Activated T-helper 1 cell treated with anti-CD3 and anti-CD28 coated beads, Interleukin-12 subunit alpha, Interleukin-12 subunit beta, Interleukin-2, Interleukin-4 antibody, amounts not matched to agents 30 ng/mL and 10 ng/mL and 1 ng/mL, durations not matched to agents 14 hours and 24 hours and 36 hours (primary cell): ENCODE data around the gene COL12A1. TPM values are rescaled to one million over a fixed set of nuclear protein-coding genes. Genes with fewer than 3 reads are reported as not detected.

Experiments
- DNase-seq: peaks from one replicate; pipeline ENCODE4 v3.0.0; 2021; ENCODE audit warnings: low spot score
- H3K27ac Mint-ChIP-seq: one replicate; pipeline ENCODE4 v1.8.0; 2021; ENCODE audit warnings: mild to moderate bottlenecking, mixed read lengths
- H3K27me3 Mint-ChIP-seq: one replicate; pipeline ENCODE4 v1.8.0; 2022; ENCODE audit warnings: mild to moderate bottlenecking, moderate library complexity, mixed read lengths; ENCODE audit not compliant: insufficient read depth
- H3K36me3 Mint-ChIP-seq: one replicate; pipeline ENCODE4 v1.8.0; 2021; ENCODE audit warnings: low read depth, mixed read lengths
- H3K4me1 Mint-ChIP-seq: one replicate; pipeline ENCODE4 v1.8.0; 2021; ENCODE audit warnings: low read depth, mixed read lengths
- H3K4me3 Mint-ChIP-seq: one replicate; pipeline ENCODE4 v1.8.0; 2021; ENCODE audit warnings: mild to moderate bottlenecking, moderate library complexity, mixed read lengths
- H3K9me3 Mint-ChIP-seq: one replicate; pipeline ENCODE4 v1.8.0; 2021; ENCODE audit warnings: mixed read lengths
- intact Hi-C: fragments of 100-400 bp; cut with micrococcal nuclease; formaldehyde crosslinking; loops from one replicate; pipeline ENCODE4 v1.15.1; 2024
- total RNA-seq: library from RNA; stranded (reverse); gene quantifications from 2 replicates; pipeline ENCODE4 v1.2.3, GENCODE V29; 2022

The COL12A1 gene
- total RNA-seq, 1 donor from 2014 or later = 0.03 TPM

DNA sequence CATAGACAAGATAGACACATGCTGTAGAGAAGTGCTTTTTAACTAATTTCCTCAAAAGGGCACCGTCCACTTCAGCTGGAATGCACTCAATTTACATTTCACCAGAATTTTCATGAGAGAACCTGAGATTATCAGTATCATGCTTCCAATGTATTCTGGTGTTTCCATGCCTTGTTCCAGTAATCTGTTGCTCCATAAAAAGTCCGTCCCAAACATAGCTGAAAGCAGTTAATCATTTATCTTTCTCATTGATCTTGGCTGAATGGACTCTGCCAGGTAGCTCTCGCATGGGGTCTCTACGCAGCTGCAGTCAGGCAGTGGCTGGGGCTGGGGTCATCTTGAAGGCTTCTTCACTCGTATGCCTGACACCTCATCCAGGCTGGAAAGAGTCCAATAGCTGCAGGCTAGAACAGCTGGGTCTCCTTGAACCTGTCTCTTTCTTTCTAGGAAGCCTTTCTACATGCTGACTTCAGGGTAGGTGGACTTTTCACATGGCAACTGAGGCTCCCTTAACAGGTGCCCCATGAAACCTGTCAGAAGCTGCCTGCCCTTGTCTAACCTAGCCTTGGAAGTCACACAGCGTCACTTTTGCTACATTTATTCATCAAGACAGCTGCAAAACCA is 18.6 kb upstream of the COL12A1 start:
- H3K4me3 Mint-ChIP-seq = no peak overlapping the region
- DNase-seq = no peak
- H3K4me1 Mint-ChIP-seq = no peaks in the 10 kb centered on the region
- H3K9me3 Mint-ChIP-seq = no peaks in the 10 kb centered on the region
- peaks cover 11% of the 10 kb centered on the region for H3K27me3 Mint-ChIP-seq
- no peaks in the 10 kb centered on the region for H3K36me3 Mint-ChIP-seq
- intact Hi-C loops = no loop called here
- no peak overlapping the region for H3K27ac Mint-ChIP-seq

DNA sequence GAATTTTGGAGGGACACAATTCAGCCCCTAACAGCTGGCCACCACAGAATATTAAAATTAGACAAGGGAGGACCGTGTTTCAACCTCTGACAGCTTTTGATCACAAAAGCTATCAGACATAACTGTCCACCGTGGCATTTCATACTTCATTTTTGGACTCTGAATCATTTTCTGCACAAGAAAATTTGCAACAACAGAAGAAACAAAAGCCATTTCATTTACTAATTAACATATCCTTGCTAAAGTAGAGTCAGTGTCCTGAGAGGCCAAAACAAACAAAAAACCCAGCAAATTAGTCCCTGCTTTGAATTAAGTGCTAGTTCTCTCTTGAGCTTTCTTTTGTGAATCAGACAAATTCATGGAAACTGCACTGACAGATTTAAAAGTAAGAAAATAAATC is 17.6 kb upstream of the COL12A1 start:
- H3K36me3 Mint-ChIP-seq = no peaks in the 10 kb centered on the region
- no peak overlapping the region for H3K4me3 Mint-ChIP-seq
- no peak for DNase-seq
- no peak overlapping the region for H3K27ac Mint-ChIP-seq
- intact Hi-C loops = no loop called here
- peaks cover 10% of the 10 kb centered on the region for H3K27me3 Mint-ChIP-seq
- no peaks in the 10 kb centered on the region for H3K9me3 Mint-ChIP-seq
- no peaks in the 10 kb centered on the region for H3K4me1 Mint-ChIP-seq

DNA sequence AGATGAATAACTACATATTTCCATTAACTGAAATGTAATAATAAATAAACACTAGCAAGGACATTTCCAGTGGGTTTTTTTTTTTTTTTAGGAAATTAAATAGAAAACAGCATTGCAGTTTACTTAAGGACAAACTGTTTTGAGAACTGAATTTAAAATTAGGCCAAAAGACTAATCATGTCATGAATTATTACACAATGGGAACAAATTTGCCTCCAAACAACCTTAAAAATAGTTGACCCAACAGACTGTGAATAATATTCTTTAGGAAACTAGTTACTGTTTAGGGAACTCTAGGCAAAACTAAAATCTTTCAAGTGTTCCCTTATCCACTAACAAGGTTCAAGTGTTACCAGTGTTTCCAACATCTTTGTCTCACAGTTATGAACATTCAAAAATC is 16.4 kb upstream of the COL12A1 start:
- peaks cover 10% of the 10 kb centered on the region for H3K27me3 Mint-ChIP-seq
- H3K4me3 Mint-ChIP-seq = no peak overlapping the region
- H3K4me1 Mint-ChIP-seq = peaks cover 11% of the 10 kb centered on the region
- no peak for DNase-seq
- intact Hi-C loops = no loop called here
- no peaks in the 10 kb centered on the region for H3K9me3 Mint-ChIP-seq
- no peak overlapping the region for H3K27ac Mint-ChIP-seq
- no peaks in the 10 kb centered on the region for H3K36me3 Mint-ChIP-seq

DNA sequence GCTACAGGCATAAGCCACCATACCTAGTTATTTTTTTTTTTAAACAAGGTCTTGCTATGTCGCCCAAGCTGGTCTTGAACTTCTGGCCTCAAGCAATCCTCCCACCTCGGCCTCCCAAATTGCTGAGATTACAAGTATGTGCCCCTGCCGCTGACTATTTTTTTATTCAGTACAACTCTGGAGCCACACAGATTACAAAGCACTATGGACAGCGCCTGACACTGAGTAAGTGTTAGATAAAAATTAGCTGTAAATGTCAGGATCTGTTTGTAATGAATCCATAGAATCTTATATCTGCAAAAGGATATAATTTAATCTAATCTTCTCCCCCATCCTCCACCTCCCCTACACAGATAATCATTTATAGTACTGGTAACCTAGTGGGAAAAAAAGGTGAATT is 15.3 kb upstream of the COL12A1 start:
- intact Hi-C loops = no loop called here
- no peak overlapping the region for H3K27ac Mint-ChIP-seq
- peaks cover 14% of the 10 kb centered on the region for H3K4me1 Mint-ChIP-seq
- DNase-seq = no peak
- peaks cover 10% of the 10 kb centered on the region for H3K27me3 Mint-ChIP-seq
- no peaks in the 10 kb centered on the region for H3K36me3 Mint-ChIP-seq
- no peaks in the 10 kb centered on the region for H3K9me3 Mint-ChIP-seq
- no peak overlapping the region for H3K4me3 Mint-ChIP-seq

DNA sequence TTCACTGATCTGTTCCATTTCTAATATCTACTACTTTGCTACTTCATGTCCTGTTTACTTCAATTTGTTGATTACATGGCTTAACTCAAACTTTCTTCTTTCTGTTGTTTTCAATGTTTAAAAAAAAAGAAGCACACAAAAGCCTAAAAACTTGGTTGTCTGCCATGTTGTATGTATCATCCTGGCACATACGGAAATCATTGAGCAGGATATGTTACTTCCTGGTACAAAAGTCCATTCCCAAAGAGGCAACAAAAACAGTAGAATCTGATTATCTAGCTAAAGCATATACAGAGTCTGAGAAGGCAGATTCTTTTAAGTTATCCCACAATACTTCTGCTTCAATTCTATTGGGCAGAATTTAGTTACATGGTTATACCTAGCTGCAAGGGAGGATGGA is 14.5 kb upstream of the COL12A1 start:
- peaks cover 12% of the 10 kb centered on the region for H3K27me3 Mint-ChIP-seq
- H3K9me3 Mint-ChIP-seq = no peaks in the 10 kb centered on the region
- H3K4me1 Mint-ChIP-seq = peaks cover 14% of the 10 kb centered on the region
- H3K36me3 Mint-ChIP-seq = no peaks in the 10 kb centered on the region
- H3K27ac Mint-ChIP-seq = no peak overlapping the region
- H3K4me3 Mint-ChIP-seq = no peak overlapping the region
- DNase-seq = no peak
- intact Hi-C loops = no loop called here

DNA sequence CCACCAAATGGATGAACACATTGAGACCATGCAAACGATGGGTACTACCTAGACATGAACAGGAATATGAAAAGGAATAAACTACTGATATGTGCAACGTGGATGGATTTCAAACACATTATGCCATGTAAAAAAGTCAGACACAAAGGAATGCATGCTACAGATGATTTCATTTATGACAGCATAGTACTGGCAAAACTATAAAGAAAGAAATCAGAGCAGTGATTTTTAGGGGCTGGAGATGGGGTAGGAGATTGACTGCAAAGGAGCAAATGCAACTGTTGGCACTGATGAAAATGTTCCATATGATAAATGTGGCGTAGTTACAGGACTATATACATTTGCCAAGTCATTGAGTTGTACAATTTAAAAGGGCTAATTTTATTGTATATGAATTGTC is 13.4 kb upstream of the COL12A1 start:
- H3K27ac Mint-ChIP-seq = no peak overlapping the region
- H3K4me1 Mint-ChIP-seq = peaks cover 18% of the 10 kb centered on the region
- H3K36me3 Mint-ChIP-seq = no peaks in the 10 kb centered on the region
- intact Hi-C loops = no loop called here
- DNase-seq = no peak
- peaks cover 7% of the 10 kb centered on the region for H3K27me3 Mint-ChIP-seq
- H3K9me3 Mint-ChIP-seq = no peaks in the 10 kb centered on the region
- no peak overlapping the region for H3K4me3 Mint-ChIP-seq

DNA sequence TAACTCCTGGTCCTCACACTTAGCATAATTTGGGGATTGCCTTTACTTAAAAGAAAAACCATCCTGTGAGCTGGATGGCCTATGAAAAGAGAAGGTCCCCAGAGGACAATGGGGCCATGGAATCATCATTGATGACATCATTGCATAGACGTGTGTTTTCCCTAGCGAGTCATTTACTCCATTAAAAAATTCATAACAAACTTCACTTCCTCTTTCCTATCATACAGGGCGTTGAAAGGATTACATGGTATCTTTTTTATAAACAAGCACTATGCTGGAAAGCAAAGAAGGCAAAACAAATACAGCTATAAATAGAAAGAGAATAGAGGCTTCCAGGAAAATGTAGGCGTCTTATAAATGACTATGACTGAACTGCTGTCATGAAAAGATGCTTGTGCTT is 11.3 kb upstream of the COL12A1 start:
- Mint-ChIP-seq H3K9me3 (no peaks in the 10 kb centered on the region), H3K4me1 (peaks cover 18% of the 10 kb centered on the region), H3K27ac (peak overlapping the region; percentile 32), H3K4me3 (peak overlapping the region; percentile 31), H3K36me3 (no peaks in the 10 kb centered on the region), H3K27me3 (peaks cover 10% of the 10 kb centered on the region)
- intact Hi-C loops = loop anchor here (1.0 kb wide), 2 partner anchors 26 to 67 kb away; partner anchors contain the start of genes COX7A2 and TMEM30A
- DNase-seq = no peak

DNA sequence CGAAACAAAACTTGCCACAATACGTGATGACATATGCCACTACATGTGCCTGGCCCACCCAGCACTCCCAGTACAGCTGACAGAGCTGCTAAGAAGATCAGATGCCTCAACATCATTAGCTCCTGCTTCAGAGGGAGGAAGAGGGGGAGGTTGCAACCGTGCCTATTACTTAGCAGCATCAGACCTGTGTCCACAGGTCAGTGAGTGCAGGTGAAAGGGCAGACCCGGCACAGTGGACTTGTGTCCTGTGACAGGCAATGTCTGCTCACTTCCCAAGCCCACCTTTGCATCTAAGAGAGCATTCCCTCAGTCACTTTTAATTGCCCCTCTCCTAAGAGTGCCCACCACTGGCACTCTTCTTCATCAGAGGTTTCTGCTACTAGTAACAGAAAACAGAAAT is 9.4 kb upstream of the COL12A1 start:
- Mint-ChIP-seq H3K36me3 (no peaks in the 10 kb centered on the region), H3K9me3 (no peaks in the 10 kb centered on the region), H3K27me3 (peaks cover 15% of the 10 kb centered on the region), H3K4me1 (peaks cover 23% of the 10 kb centered on the region), H3K27ac (no peak overlapping the region), H3K4me3 (no peak overlapping the region)
- intact Hi-C loops = no loop called here
- DNase-seq = no peak

DNA sequence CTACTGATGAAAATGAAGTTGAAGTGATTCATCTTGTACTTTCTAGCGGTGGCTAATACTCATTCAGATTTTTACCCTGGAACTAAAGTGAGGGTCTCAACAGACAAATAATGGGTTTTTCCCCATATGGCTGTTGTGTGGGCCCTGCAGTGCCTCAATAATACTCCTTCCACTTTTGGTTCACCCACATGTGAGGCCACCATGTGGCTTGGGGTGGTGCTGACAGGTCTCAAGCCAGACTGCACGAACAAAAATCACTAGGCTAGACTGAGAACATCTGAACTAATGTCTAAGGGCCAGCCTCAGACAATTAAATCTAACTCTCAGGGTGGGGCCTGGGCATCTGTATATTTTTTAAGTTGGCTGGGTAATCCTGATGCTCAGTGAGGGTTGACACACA is 7.9 kb upstream of the COL12A1 start:
- H3K27me3 Mint-ChIP-seq = peaks cover 20% of the 10 kb centered on the region

DNA sequence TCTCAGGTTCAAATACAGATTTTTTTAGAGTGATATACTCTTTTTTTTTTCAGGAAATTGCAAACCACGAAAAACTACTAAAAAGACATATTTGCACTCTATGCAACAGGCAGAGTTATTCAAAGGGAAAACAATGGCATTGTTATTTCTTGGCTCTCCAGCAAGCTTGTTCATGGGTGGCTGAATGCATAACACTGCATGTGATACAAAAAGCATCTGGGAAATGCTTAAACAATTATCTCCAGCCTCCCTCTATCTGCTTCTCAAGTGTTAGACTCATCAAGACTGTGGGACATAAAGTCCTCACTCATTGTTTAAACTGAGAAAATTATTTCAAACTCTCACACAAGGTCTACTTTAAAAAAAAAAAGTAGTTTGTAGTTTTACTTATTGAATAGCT is 7.3 kb upstream of the COL12A1 start:
- intact Hi-C loops = loop anchor here (5.0 kb wide), 1 partner anchor 1536 kb away; no protein-coding TSS in a partner anchor
- no peaks in the 10 kb centered on the region for H3K9me3 Mint-ChIP-seq
- no peak overlapping the region for H3K4me3 Mint-ChIP-seq
- H3K27me3 Mint-ChIP-seq = peaks cover 26% of the 10 kb centered on the region
- peaks cover 32% of the 10 kb centered on the region for H3K4me1 Mint-ChIP-seq
- no peak overlapping the region for H3K27ac Mint-ChIP-seq
- no peak for DNase-seq
- H3K36me3 Mint-ChIP-seq = no peaks in the 10 kb centered on the region

More for the DNA sequence above, 7.9 kb upstream of the COL12A1 start:
- H3K27ac Mint-ChIP-seq = no peak overlapping the region
- intact Hi-C loops = loop anchor here (5.0 kb wide), 1 partner anchor 1536 kb away; no protein-coding TSS in a partner anchor
- no peak for DNase-seq
- H3K4me3 Mint-ChIP-seq = no peak overlapping the region
- peaks cover 28% of the 10 kb centered on the region for H3K4me1 Mint-ChIP-seq
- no peaks in the 10 kb centered on the region for H3K36me3 Mint-ChIP-seq
- H3K9me3 Mint-ChIP-seq = no peaks in the 10 kb centered on the region

DNA sequence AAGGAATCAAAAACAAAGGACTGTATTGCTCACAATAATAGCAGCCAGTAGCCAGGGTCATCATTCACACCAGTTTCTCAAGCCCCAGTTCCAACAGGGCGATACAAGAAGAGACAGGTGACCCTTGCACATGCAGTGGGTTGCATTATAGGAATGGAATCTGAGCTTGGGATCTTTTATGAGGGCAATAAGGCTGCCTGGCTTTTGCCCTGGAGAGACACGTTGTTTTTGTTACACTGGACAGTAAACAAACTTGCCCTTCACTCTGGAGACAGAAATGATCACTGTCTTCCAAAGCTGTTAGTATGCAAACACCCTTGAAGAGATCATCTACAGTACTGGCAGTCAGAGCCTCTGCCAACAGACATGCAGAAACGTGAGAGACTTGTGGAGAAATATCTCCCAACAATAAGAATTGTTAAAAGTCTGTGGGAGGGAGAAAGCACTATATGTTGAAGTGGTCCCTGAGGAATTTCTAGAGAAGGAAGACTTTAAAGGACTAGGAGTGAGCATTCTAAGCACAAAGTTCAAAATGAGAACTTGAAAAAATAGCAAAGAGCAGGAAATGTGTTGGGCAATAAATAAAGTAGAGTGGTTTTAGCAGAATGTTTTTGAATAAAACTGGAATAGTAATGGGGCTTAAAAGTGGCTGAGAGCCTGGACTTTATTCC is 6.2 kb upstream of the COL12A1 start:
- no peak for DNase-seq
- Mint-ChIP-seq H3K27me3 (peaks cover 36% of the 10 kb centered on the region), H3K9me3 (no peaks in the 10 kb centered on the region), H3K27ac (no peak overlapping the region), H3K4me1 (peaks cover 32% of the 10 kb centered on the region), H3K4me3 (no peak overlapping the region), H3K36me3 (peaks cover 2% of the 10 kb centered on the region)
- intact Hi-C loops = loop anchor here (1.0 to 5.0 kb wide), 5 partner anchors 314 to 1535 kb away; no protein-coding TSS in a partner anchor

DNA sequence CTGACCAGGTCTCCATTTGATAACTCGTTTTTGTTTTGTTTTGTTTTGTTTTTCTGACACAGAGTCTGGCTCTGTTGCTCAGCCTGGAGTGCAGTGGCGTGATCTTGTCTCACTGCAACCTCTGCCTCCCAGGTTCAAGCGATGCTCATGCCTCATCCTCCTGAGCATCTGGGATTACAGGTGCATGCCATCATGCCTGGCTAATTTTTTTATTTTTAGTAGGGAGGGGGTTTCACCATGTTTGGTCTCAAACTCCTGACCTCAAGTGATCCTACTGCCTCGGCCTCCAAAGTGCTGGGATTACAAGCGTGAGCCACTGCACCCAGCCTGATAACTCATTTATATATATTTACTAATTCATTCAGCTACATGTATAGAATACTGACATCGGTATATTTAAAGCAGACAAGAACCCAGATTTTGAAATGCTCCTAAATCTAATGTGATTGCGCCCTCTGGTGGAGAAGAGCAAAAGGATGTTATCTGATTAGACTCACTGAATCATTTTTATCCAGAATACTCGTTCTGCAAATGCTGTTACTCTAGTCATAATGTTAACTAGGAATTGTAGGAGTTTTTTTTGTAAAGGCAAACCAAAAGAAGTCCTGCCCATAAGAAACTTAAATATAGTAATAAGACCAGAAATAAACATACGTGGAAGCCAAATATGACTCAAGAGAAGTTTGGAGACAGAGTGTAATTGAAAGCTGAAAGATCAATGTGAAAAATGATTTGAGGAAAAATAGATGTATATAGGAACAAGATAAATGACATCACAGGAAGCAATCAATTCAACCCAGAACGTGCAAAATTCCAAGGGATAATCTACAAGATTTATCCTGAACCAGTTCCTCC is 5.3 kb upstream of the COL12A1 start:
- intact Hi-C loops = loop anchor here (1.0 to 5.0 kb wide), 5 partner anchors 315 to 1534 kb away; no protein-coding TSS in a partner anchor
- Mint-ChIP-seq H3K27ac (no peak overlapping the region), H3K4me1 (peaks cover 40% of the 10 kb centered on the region), H3K27me3 (peaks cover 45% of the 10 kb centered on the region), H3K9me3 (no peaks in the 10 kb centered on the region), H3K4me3 (no peak overlapping the region), H3K36me3 (peaks cover 2% of the 10 kb centered on the region)
- no peak for DNase-seq
